ENCODE measurements around the gene VGF.

Gene VGF

DNA sequence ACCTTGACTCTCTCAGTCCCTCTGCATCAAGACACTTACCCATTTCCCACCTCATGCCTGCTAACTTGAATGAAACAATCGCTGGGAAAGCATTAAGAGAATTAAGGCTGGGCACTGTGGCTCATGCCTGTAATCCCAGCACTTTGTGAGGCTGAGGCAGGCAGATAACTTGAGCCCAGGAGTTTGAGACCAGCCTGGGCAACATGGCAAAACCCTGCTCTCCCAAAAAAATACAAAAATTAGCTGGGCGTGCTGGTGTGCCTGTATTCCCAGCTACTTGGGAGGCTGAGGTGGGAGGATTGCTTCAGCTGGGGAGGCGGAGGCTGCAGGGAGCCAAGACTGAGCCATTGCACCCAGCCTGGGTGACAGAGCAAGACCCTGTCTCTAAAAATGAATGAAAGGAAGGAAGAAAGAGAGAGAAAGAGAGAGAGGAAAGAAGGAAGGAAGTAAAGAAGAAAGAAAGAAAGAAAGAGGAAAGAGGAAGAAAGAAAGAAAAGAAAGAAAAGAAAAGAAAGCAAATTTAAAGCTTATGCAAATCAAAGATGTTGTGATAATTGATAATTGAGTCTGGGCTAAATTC is 37.8 kb downstream of the VGF start:
- TF ChIP-seq, protein P1, sequence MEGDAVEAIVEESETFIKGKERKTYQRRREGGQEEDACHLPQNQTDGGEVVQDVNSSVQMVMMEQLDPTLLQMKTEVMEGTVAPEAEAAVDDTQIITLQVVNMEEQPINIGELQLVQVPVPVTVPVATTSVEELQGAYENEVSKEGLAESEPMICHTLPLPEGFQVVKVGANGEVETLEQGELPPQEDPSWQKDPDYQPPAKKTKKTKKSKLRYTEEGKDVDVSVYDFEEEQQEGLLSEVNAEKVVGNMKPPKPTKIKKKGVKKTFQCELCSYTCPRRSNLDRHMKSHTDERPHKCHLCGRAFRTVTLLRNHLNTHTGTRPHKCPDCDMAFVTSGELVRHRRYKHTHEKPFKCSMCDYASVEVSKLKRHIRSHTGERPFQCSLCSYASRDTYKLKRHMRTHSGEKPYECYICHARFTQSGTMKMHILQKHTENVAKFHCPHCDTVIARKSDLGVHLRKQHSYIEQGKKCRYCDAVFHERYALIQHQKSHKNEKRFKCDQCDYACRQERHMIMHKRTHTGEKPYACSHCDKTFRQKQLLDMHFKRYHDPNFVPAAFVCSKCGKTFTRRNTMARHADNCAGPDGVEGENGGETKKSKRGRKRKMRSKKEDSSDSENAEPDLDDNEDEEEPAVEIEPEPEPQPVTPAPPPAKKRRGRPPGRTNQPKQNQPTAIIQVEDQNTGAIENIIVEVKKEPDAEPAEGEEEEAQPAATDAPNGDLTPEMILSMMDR (IDR thresholded peaks at IDR 0.05; ENCODE audit: low read depth, low read length): no peak
- peak overlapping the region; percentile 97 for H3K4me3 ChIP-seq (ENCODE audit: low read depth, low read length)
- DNase-seq (ENCODE audit: low read depth, low spot score): no peak
- in situ Hi-C loops (cut with HindIII; ENCODE audit: low sequenced_read_pairs): no loop called here

DNA sequence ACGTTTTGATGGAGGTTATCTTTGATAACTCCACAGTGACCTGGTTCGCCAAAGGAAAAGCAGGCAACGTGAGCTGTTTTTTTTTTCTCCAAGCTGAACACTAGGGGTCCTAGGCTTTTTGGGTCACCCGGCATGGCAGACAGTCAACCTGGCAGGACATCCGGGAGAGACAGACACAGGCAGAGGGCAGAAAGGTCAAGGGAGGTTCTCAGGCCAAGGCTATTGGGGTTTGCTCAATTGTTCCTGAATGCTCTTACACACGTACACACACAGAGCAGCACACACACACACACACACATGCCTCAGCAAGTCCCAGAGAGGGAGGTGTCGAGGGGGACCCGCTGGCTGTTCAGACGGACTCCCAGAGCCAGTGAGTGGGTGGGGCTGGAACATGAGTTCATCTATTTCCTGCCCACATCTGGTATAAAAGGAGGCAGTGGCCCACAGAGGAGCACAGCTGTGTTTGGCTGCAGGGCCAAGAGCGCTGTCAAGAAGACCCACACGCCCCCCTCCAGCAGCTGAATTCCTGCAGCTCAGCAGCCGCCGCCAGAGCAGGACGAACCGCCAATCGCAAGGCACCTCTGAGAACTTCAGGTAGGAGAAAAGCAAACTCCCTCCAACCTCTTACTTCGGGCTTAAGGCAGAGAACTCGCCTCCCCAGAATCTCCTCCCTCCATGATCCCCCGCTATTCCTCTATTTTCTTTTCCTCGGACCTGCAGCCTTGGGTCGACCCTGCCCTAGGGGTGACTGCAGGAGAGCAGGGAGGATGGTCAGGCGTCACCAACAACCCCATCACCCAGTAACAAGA is 38.5 kb downstream of the VGF start, which contains the start of gene SERPINE1:
Gene SERPINE1, plus strand, starts transcription at position 454 of the 809 bp plus-strand sequence. CDS start 1,290 bp downstream, outside the sequence.
- in situ Hi-C loops (cut with HindIII; ENCODE audit: low sequenced_read_pairs): no loop called here
- peak within 1 kb of the TSS; percentile 97 for H3K4me3 ChIP-seq (ENCODE audit: low read depth, low read length)
- DNase-seq (ENCODE audit: low read depth, low spot score): peak; percentile 99
- TF ChIP-seq, protein P1 (IDR thresholded peaks at IDR 0.05; ENCODE audit: low read depth, low read length): peak; percentile 31

DNA sequence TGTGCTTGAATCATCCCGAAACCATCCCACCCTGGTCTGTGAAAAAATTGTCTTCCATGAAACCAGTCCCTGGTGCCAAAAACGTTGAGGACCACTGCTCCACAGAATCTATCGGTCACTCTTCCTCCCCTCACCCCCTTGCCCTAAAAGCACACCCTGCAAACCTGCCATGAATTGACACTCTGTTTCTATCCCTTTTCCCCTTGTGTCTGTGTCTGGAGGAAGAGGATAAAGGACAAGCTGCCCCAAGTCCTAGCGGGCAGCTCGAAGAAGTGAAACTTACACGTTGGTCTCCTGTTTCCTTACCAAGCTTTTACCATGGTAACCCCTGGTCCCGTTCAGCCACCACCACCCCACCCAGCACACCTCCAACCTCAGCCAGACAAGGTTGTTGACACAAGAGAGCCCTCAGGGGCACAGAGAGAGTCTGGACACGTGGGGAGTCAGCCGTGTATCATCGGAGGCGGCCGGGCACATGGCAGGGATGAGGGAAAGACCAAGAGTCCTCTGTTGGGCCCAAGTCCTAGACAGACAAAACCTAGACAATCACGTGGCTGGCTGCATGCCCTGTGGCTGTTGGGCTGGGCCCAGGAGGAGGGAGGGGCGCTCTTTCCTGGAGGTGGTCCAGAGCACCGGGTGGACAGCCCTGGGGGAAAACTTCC is 39.2 kb downstream of the VGF start:
- H3K4me3 ChIP-seq (ENCODE audit: low read depth, low read length): peak overlapping the region; percentile 97
- in situ Hi-C loops (cut with HindIII; ENCODE audit: low sequenced_read_pairs): no loop called here
- DNase-seq (ENCODE audit: low read depth, low spot score): peak; percentile 90
- TF ChIP-seq, protein P1 (IDR thresholded peaks at IDR 0.05; ENCODE audit: low read depth, low read length): no peak

DNA sequence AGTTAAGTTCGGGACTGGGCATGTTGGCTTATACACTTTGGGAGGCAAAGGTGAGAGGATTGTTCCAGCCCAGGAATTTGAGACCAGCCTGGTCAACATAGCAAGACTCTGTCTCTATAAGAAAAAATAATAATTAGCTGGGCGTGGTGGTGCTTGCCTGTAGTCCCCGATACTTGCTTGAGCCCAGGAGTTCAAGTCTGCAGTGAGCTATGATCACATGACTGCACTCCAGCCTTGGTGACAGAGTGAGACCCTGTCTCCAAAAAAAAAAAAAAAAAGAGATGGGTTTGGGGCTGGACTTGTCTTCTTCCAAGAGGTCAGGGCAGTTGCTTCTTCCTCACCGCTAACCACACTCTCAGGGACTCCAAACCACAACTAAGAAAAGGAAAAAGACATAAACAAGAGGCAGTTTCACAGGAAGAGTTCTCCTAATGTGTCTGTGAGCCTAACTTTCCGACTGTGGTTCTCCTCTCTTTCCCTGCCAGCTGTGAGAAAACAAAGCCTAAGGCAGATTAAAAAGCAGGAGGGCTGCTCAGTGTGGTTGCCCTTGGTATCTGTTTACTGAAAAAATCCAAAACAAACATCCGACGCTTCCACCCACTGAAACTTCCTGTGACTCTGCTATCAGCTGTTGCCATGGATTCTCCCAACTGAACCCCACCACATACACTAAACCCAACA is 40.9 kb downstream of the VGF start:
- TF ChIP-seq, protein P1 (IDR thresholded peaks at IDR 0.05; ENCODE audit: low read depth, low read length): no peak
- no peak overlapping the region for H3K4me3 ChIP-seq (ENCODE audit: low read depth, low read length)
- in situ Hi-C loops (cut with HindIII; ENCODE audit: low sequenced_read_pairs): no loop called here
- peak; percentile 97 for DNase-seq (ENCODE audit: low read depth, low spot score)

DNA sequence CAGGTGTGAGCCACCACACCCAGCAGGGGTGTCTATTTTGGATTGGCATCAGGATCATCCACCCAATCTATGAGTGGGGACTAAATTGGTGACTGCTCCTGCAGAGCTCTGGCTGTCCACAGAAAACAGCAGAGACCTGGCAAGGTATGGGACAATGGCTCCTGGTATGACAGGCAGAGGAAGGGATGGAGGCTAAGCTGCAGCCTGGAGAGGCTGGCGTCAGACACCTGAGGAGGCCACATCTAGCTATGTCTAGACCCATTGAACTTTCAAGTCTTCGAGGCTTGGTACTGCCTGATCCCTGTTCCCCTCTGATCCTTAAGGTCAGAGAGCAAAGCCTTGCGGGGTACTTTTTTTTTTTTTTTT is 41.7 kb downstream of the VGF start:
- H3K4me3 ChIP-seq (ENCODE audit: low read depth, low read length): no peak overlapping the region
- no peak for DNase-seq (ENCODE audit: low read depth, low spot score)
- TF ChIP-seq, protein P1 (IDR thresholded peaks at IDR 0.05; ENCODE audit: low read depth, low read length): no peak
- in situ Hi-C loops (cut with HindIII; ENCODE audit: low sequenced_read_pairs): no loop called here

Measured in astrocyte of the spinal cord (primary cell).